Ovary (tissue), 9 donors: ENCODE data around the gene ATXN7. TPM values are rescaled to one million over a fixed set of nuclear protein-coding genes. Genes with fewer than 3 reads are reported as not detected.

ENCODE experiments used
- DNase-seq, 5 donors: peaks; one replicate each; pipeline ENCODE4 v3.0.0-alpha.2; 2019 to 2020
- H3K27ac ChIP-seq, 2 donors: fragments of 200-600 bp; one replicate each; pipeline versions ENCODE4 v1.5.1 to v1.8.0; 2019 to 2022
- H3K27me3 ChIP-seq: fragments of 200-600 bp; one replicate; pipeline ENCODE4 v1.8.0; 2022
- H3K36me3 ChIP-seq: fragments of 200-600 bp; sonication (generic); one replicate; pipeline ENCODE4 v1.5.1; 2019
- H3K4me1 ChIP-seq: one replicate; pipeline ENCODE4 v1.8.1; 2013; ENCODE audit warnings: mild to moderate bottlenecking, moderate library complexity; ENCODE audit not compliant: insufficient read depth
- H3K4me3 ChIP-seq: fragments of 200-600 bp; sonication (generic); one replicate; pipeline ENCODE4 v1.5.1; 2017
- H3K9me3 ChIP-seq, 2 donors: fragments of 200-600 bp in 1 of 2; sonication (generic) in 1 of 2; one replicate each; pipeline versions ENCODE4 v1.5.1 to v1.8.1; 2013 to 2019; ENCODE audit warnings: mild to moderate bottlenecking in 1 of 2, moderate library complexity in 1 of 2
- CTCF ChIP-seq, 3 donors: fragments of 450-650 bp in 2 of 3; fragments of 200-600 bp in 1 of 3; IDR thresholded peaks; one replicate each; pipeline versions ENCODE4 v1.5.1 to v1.8.0; 2016 to 2022; ENCODE audit warnings: antibody characterized with exemption in 3 of 3, mild to moderate bottlenecking in 1 of 3
- EP300 ChIP-seq: sonication (generic); formaldehyde crosslinking; IDR thresholded peaks from one replicate; pipeline ENCODE4 v1.6.1; 2017; ENCODE audit warnings: antibody characterized with exemption
- POLR2A ChIP-seq: fragments of 450-650 bp; IDR thresholded peaks from one replicate; pipeline ENCODE4 v1.6.1; 2017; ENCODE audit warnings: antibody characterized with exemption, mild to moderate bottlenecking, moderate library complexity
- WGBS, 3 donors: extraction: QIAGEN DNeasy Blood & Tissue Kit in 1 of 3; methylation state at CpG; one replicate each; pipeline versions ENCODE4 v1.1.5 to v1.1.7; 2013 to 2017; 5-methylcytosine and 5-hydroxymethylcytosine counted together
- intact Hi-C, 4 donors: fragments of 100-400 bp; cut with DNase I; formaldehyde crosslinking; loops; one replicate each; pipeline versions ENCODE4 v1.11.0 to v1.15.1; 2022 to 2023
- polyA plus RNA-seq, 2 donors: library from polyadenylated mRNA; stranded (reverse); fragments of 200-250 nt in 1 of 2; fragments of 350-450 nt in 1 of 2; fragmentation: Illumina TruSeq in 1 of 2; extraction: RNeasy Lipid Tissue Mini Kit (QIAGEN cat#74804) in 1 of 2; gene quantifications; one replicate each; pipeline ENCODE4 v1.2.3, GENCODE V29; 2013 to 2014
- total RNA-seq, 7 donors: library from RNA; depleted of rRNA in 2 of 7; stranded (reverse); fragments of >200 nt in 2 of 7; fragmentation: NEBNext Ultra II Directional in 3 of 7; extraction: Animal tissue kit (Norgen Biotek cat#: 25700) in 3 of 7; gene quantifications; one replicate each; pipeline versions ENCODE4 v1.1.0 to v1.2.4, GENCODE V29; 2016 to 2023
- donor health status: DM: no; HTN: no; CAD: no; lungs with moderate emphysema.
- donor health status: DM: no; HTN: no; CAD: no.
- donor health status: Bipolar disorder and iron deficiency.
- donor health status: DM: yes; HTN: yes; CAD: no.
- donor health status: DM: no; HTN: no; CAD: no.
- donor health status: DM: yes; HTN: yes; CAD: no.

The ATXN7 gene
- total and polyA plus RNA-seq, 9 donors = 4.3 to 47.0 (median 27.7) TPM

GRCh38 chr3:63984391-63984790 is 120.7 kb downstream of the ATXN7 start:
- Histone ChIP-seq H3K27ac (no peak overlapping the region), H3K9me3 (no peaks in the 10 kb centered on the region), H3K27me3 (no peaks in the 10 kb centered on the region), H3K4me1 (no peaks in the 10 kb centered on the region), H3K36me3 (no peaks in the 10 kb centered on the region), H3K4me3 (no peak overlapping the region)
- intact Hi-C loops = loop anchor here in 1 of 4 donors (10.0 kb wide), 1 partner anchor 60 kb away; no protein-coding TSS in a partner anchor
- DNase-seq = no peak
- TF ChIP-seq EP300 (no peak), POLR2A (no peak), CTCF (IDR thresholded peaks at IDR 0.05) (no peak)
- WGBS, 3 donors = 97 to 98% (median 98%) methylated on average over 3 of the region's 3 CpGs

GRCh38 chr3:63986146-63986545 is 122.5 kb downstream of the ATXN7 start:
- intact Hi-C loops = loop anchor here in 1 of 4 donors (10.0 kb wide), 1 partner anchor 61 kb away; no protein-coding TSS in a partner anchor
- Histone ChIP-seq H3K4me3 (no peak overlapping the region), H3K27ac (no peak overlapping the region), H3K4me1 (no peaks in the 10 kb centered on the region), H3K27me3 (no peaks in the 10 kb centered on the region), H3K36me3 (no peaks in the 10 kb centered on the region), H3K9me3 (no peaks in the 10 kb centered on the region)
- no peak for TF ChIP-seq POLR2A
- no peak for TF ChIP-seq CTCF (IDR thresholded peaks at IDR 0.05)
- no peak for TF ChIP-seq EP300
- no peak for DNase-seq
- WGBS, 3 donors = 87 to 90% (median 88%) methylated on average over 7 of the region's 7 CpGs

DNA sequence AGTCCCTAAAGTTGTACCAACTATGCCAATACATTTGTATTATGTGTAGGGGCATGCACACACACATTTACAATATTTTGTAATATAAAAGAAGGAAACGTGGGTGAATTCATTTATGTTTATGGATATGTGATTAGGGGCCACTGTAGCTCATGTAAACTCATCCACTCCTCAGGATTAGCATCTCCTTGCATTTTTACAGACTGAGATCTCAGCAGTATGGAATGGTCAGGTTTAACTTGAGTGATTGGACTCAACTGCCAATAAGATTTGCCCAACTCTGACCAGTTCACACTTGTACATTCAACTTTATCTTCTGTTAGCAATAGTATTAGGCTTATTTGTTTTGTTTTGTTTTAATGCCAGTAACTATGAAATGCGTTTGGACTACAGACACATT is 123.2 kb downstream of the ATXN7 start:
- H3K27me3 ChIP-seq = no peaks in the 10 kb centered on the region
- H3K9me3 ChIP-seq = no peaks in the 10 kb centered on the region
- DNase-seq = no peak
- intact Hi-C loops = loop anchor here in 1 of 4 donors (10.0 kb wide), 1 partner anchor 62 kb away; no protein-coding TSS in a partner anchor
- H3K4me1 ChIP-seq = no peaks in the 10 kb centered on the region
- 85 to 86% (median 86%) methylated on average over 2 of the region's 2 CpGs for WGBS, 3 donors
- no peak overlapping the region for H3K27ac ChIP-seq
- H3K4me3 ChIP-seq = no peak overlapping the region
- no peaks in the 10 kb centered on the region for H3K36me3 ChIP-seq
- no peak for TF ChIP-seq POLR2A
- no peak for TF ChIP-seq EP300

DNA sequence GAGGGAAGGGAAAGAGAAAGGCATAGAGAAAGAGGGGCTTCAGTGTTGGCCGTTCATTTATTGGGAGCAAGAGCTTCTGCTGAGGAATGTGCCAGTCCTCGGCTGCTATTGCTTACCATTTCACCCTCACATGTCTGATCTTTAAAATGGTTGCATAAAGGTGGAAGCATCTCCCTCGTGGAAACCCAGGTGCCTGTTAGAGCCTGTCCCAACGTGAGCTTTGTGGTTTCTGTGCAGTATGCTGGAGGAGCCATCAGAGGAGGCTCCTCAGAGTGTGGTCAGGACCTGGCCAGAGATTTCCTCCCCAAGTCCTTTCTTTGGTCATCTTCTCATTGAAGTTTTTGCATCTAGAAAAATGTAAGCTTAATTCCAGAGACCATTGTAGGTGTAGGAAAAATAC is 125.3 kb downstream of the ATXN7 start:
- DNase-seq = no peak
- 86 to 89% (median 87%) methylated on average over 4 of the region's 4 CpGs for WGBS, 3 donors

More for the DNA sequence above, 125.3 kb downstream of the ATXN7 start:
- intact Hi-C loops = loop anchor here in 1 of 4 donors (10.0 kb wide), 1 partner anchor 64 kb away; no protein-coding TSS in a partner anchor
- TF ChIP-seq POLR2A = no peak
- no peak for TF ChIP-seq CTCF (IDR thresholded peaks at IDR 0.05)
- no peak for TF ChIP-seq EP300
- H3K4me3 ChIP-seq = no peak overlapping the region
- H3K4me1 ChIP-seq = no peaks in the 10 kb centered on the region
- H3K36me3 ChIP-seq = no peaks in the 10 kb centered on the region
- H3K9me3 ChIP-seq = no peaks in the 10 kb centered on the region
- H3K27me3 ChIP-seq = no peaks in the 10 kb centered on the region
- no peak overlapping the region for H3K27ac ChIP-seq
